GM19395 (cell line): Measurements from ENCODE around the gene TPRKB.
"Not testable (repeated sequence)": the region's sequence is repeated elsewhere in the genome, so short reads cannot be mapped to it uniquely, and the experiment has no call there.

ENCODE experiments used
- ATAC-seq: cut with Tn5 transposase; IDR thresholded peaks from one replicate; pipeline ENCODE4 v1.9.1; 2021; ENCODE audit warnings: mild to moderate bottlenecking, moderate library complexity; ENCODE audit not compliant: unreplicated experiment

Gene TPRKB

GRCh38 chr2:73736855-73737779, at the start of gene TPRKB:
Gene TPRKB, minus strand, starts transcription at chr2:73737345. Its CDS starts 2,776 bp downstream, at chr2:73734569.
- ATAC-seq, result peak; percentile 96

GRCh38 chr2:73783883-73784282, 46.7 kb upstream of the TPRKB start, which contains the start of gene C2orf78:
Gene C2orf78, plus strand, starts transcription at chr2:73784183. Its CDS starts 127 bp downstream, at chr2:73784310.
- ATAC-seq, result not testable (repeated sequence)

- not testable (repeated sequence) for ATAC-seq
Measured at GRCh38 chr2:73783402-73783801, 46.3 kb upstream of the TPRKB start.

- no peak for ATAC-seq
Measured at GRCh38 chr2:73780237-73780582, 43.1 kb upstream of the TPRKB start.

- ATAC-seq, result peak; percentile 100
Measured at GRCh38 chr2:73779467-73780236, 42.5 kb upstream of the TPRKB start, which contains the start of gene DUSP11. Gene DUSP11, minus strand, starts transcription at chr2:73780103. Its CDS starts 129 bp downstream, at chr2:73779974.

- ATAC-seq, result not testable (repeated sequence)
Measured at GRCh38 chr2:73778867-73779466, 41.8 kb upstream of the TPRKB start.

GRCh38 chr2:73776869-73777519, 39.8 kb upstream of the TPRKB start:
- ATAC-seq, result no peak

GRCh38 chr2:73776381-73776780, 39.2 kb upstream of the TPRKB start:
- no peak for ATAC-seq

- ATAC-seq, result no peak
Measured at GRCh38 chr2:73772819-73773218, 35.7 kb upstream of the TPRKB start.

GRCh38 chr2:73770725-73771124, 33.6 kb upstream of the TPRKB start:
- no peak for ATAC-seq

GRCh38 chr2:73766994-73767393, 29.8 kb upstream of the TPRKB start:
- ATAC-seq, result no peak

- ATAC-seq, result no peak
Measured at GRCh38 chr2:73766349-73766748, 29.2 kb upstream of the TPRKB start.

- no peak for ATAC-seq
Measured at GRCh38 chr2:73764945-73765344, 27.8 kb upstream of the TPRKB start.

- ATAC-seq, result no peak
Measured at GRCh38 chr2:73762571-73762970, 25.4 kb upstream of the TPRKB start.

- ATAC-seq, result no peak
Measured at GRCh38 chr2:73759904-73760303, 22.8 kb upstream of the TPRKB start.

GRCh38 chr2:73759285-73759764, 22.2 kb upstream of the TPRKB start:
- no peak for ATAC-seq

- not testable (repeated sequence) for ATAC-seq
Measured at GRCh38 chr2:73754332-73754731, 17.2 kb upstream of the TPRKB start.

GRCh38 chr2:73749314-73749713, 12.2 kb upstream of the TPRKB start:
- ATAC-seq, result no peak

- ATAC-seq, result no peak
Measured at GRCh38 chr2:73746877-73747208, 9.7 kb upstream of the TPRKB start.

- ATAC-seq, result no peak
Measured at GRCh38 chr2:73746015-73746876, 9.1 kb upstream of the TPRKB start.
